Mucosa of gallbladder (tissue), 1 donor: ENCODE measurements around the gene PILRA. TPM values are rescaled to one million over a fixed set of nuclear protein-coding genes. Genes with fewer than 3 reads are reported as not detected.

Experiments used
- DNase-seq: peaks from one replicate; pipeline ENCODE4 v3.0.0-alpha.2; 2020; ENCODE audit warnings: low spot score
- total RNA-seq: library from RNA; stranded (reverse); gene quantifications from one replicate; pipeline ENCODE4 v1.2.1, GENCODE V29; 2021
- donor health status: DM: no; HTN: no; CAD: no.

PILRA gene
- total RNA-seq, 1 donor from 2014 or later: 8.0 TPM

DNA sequence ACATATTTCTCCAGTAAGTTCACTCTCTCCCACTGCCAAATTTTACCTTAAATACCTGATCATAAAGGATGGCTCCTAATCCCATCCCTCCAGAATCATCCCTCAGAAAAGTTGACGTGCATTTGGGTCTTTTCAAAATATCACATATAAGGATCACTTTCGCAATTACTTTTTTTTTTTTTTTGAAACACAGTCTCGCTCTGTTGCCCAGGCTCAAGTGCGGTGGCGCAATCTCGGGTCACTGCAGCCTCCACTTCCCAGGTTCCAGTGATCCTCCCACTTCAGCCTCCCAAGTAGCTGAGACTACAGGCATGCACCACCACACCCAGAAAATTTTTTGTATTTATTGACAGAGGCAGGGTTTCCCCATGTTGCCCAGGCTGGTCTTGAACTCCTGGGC lies 37.8 kb downstream of the PILRA start:
- no peak for DNase-seq

DNA sequence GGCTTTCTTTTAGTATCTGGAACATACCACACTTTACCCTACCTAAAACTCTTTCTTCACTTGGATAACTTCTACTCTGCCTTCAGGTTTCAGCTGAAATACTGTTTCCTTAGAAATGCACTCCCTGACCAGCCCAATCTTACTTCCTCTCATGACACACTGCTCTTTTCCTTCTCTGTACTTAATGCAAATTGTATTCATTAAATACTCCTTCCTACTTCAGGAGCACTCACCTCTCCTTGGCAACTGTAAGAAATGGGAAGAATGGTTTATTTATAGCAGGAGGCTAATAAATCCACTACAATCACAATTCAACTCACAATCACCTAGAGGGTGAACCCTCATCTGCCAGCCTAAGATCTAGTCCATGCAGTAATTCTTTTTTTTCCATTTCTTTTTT lies 40.1 kb downstream of the PILRA start:
- no peak for DNase-seq

DNA sequence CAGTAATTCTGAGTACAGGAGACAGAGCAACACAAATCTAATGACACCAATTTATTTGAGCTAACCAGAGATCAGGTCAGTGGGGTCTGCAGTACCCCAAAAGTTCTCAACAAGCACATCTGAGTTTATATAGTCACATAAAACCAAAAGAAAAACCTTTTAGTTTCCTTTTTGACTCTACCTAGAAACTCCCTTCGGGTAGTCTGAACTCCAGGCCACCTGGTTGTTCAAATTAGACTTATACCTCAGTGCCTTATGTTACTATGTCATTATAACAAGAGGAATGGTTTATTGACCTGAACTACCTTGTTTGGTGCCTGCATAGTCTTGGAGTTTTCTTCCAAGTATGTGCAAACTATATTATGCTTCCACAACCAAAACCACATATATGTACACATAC lies 40.6 kb downstream of the PILRA start:
- DNase-seq: no peak

DNA sequence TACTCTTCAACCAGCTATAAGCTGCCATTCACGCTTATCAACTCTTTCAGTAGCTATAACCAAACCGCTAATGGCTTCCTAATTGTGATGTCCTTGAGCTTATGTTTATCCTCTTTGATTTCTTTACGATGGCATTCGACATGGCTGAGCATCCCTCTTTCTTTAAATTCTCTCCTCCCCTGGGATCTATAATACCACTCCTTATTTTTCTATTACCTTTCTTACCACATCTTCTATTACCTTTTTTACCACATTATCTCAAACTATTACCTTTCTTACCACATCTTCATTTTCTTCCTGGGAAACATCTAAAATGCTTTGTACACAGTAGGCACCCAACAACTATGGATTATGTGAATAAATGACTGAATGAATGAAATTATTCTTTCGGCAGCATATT lies 42.2 kb downstream of the PILRA start:
- DNase-seq: no peak

DNA sequence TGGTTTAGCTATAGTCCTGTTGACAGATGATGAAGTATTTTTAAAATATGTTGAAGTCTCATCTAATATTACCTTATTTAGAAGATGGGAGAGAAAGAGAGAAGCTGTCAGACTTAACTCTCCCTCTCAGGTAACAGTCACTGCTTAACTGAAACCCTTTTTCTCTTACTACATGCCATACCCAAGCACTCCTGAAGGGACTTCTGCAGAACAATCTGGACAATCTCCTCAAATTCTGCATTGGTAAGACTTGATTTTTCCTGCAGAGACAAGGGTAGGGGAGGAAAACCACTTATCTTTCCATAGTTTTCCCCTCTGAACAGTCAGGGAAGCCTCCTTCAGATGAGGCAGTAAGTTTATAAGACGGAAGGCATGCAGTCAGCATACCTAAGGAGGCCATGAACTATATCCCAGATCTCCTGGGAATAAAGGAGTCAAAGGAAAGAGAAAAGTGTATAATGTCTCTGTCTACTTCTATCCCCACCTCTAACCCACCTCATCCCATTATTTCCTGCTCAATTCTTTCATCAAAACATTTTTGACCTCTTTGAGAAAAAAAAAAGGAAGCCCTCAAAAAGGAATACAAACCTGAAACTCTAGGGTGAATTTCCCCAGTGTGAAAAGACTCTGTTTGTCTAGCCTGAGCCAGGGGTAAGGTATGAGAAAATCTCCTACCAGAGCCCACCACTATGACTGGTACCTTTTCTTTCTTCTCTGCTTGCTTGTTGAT lies 45.8 kb downstream of the PILRA start:
- no peak for DNase-seq

DNA sequence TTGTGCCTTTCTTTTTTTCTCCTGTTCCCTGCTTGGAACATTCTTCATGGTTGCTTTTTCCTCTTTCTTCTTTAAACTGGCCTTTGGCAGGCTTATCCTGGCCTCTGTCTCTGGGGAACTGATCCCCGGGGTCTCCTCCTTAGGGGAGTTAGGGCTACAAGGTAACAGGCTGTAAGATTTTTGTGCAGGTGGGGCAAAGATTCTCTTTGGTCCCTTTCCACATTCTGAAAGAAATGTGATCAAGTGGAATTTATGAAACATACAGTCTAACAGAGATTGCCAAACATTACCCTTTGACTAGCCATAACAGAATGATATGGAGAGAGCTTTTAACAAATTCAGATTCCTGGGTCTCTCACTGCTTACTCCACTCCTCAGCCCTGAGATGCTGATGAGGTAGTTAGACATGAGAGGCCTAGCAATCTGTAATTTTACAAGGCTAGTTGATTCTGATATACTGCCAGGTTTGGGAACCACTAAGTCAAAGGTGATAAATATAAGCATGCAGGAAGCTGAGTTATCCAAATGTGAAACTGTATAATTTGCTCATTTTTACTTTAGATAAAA lies 46.5 kb downstream of the PILRA start:
- no peak for DNase-seq

DNA sequence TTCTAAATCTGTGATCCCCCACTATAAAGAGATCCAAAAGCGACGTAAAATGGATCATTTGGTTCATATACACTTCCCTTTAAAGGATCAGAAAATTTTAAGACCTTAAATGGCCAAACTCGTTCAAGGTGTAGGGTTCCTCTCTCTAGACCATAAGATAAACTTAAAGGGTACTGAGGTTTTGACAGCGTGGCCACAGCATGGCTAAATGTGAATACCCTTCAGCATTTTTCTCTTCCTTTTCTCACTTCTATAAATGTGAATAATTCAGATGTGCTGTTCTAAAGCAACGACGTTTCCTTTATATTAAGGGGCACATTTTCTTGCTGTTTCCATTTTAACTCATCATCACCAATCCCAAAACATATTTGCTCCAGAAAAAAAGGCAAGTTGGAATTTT lies 50.0 kb downstream of the PILRA start:
- DNase-seq: no peak

DNA sequence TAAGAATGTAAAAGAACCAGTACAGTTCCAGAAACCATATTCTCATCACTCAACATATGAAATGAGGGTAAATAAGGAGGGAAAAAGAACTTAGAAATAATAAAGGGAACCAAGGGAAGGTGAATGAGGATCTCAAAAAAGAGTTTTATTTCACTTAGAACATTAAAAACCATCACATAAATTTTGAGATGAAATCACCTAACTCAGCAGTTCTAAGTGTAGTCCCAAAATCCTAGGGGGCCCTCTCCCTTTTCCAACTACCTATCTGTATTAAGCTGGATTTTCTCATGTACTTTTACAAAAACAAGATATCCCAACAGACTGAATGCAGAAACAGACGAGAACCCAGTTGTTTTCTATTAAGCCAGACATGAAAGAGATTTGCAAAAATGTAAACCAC lies 52.1 kb downstream of the PILRA start:
- DNase-seq: no peak

DNA sequence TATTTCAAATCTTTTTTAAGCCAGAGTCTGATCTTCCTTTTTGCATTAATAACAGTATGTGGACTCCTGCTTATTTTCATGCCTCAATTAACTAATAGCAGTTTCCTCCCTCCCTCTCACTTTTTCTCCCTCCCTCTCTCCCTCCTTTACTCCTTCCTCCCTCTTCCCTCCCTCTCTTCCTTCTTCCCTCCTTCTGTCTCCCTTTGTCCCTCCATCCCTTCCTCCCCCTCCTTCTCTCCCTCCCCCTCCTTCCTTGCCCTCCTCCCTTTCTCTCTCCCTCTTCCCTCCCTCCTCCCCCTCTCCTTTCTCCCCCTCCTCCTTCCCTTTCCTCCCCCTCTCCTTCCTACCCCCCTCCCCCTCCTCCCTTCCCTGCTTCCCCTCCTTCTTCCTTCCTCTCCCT lies 53.2 kb downstream of the PILRA start:
- DNase-seq: no peak

DNA sequence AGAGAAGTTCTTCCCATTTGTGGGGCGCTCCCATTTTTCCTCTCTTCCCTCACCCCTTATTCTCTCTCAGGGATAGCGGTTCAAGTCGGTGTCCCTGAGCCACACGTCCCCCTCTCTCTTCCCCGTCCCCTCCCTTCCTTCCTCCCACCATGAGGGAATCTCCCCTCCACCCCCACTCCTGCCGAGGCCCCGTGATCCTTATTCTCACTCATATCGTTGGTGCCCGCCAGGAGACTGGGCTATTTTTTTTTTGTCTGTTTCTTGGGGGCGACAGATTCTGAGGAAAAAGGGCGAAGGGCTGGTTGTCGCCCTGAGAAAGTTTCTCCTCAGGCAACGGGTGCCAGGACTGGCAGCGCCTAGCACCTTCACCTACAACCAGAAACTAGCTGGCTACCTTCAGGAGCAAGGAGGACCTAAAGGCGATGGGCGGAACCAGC lies 54.5 kb downstream of the PILRA start:
- DNase-seq: no peak

DNA sequence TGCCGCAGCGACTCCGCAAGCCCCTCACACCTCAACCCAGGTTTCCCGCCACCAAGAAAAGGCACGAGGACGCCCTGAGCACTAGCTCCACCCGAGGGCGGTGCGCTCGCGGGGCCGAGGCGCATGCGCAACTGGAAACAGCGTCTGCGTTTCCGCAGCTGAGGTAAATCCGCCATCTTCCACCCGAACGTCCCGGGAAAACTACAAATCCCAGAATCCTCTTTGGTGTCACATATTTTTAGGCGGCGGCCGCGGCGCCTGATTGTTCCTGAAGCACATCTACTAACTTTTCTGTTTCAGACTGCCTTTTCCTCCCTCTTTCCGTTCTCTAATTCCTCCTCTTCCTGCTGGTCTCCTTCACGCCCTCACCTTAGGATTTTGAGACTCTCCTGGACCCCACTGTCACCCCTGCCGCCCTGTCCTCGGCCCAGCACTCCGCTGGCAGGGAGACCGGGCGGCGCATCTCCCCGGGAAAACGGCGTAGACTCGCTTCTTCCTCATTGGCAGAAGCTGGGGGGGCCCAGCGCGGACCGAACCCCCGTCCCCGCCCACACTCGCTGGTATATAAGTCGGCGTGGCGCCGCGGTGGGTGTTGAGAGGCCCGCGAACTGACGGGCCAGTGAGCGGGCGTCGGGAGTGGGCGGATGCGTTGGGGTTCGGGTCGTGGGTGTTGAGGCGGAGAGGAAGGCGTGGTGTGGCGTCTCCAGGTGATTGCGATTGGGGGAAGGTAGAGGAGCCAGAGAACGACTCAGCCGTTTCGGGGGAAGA lies 55.1 kb downstream of the PILRA start, which contains the start of gene ZCWPW1:
TSS of gene ZCWPW1 (minus strand) at position 505 of the 768 bp plus-strand sequence. CDS start 8,054 bp downstream, outside the sequence.
- DNase-seq: peak; percentile 96

DNA sequence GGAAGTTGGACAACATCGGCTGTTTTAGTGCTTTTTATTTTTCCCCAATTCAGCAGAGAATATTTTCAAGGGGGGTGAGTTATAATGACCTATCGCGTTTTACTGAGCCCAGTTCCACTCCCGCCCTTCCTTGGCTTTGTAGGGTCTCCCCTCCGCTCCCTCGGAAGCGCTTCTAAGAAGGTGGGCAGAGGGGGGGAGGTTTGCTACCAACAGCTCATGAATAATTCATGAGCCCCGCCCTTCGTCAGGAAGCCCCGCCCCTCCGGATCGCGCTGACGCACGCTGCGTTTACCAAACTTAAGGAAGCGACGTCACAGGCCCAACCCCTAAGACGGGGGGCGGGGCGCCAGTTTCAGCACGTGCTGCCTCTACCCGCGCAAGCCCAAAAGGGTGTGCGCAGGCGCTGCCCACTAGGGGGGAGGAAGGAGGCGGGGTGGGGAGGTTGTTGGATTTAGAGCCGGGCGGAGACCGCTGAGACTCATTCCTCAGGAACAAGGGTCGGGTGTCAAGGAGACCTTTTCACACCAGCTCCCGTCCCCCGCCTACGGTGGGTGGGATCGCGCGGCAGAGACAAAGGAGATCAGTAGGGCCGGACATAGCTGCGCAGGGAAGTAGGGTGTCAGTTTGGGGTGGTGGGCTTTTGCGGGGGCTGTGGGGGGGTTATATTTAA lies 55.8 kb downstream of the PILRA start:
- peak; percentile 100 for DNase-seq

DNA sequence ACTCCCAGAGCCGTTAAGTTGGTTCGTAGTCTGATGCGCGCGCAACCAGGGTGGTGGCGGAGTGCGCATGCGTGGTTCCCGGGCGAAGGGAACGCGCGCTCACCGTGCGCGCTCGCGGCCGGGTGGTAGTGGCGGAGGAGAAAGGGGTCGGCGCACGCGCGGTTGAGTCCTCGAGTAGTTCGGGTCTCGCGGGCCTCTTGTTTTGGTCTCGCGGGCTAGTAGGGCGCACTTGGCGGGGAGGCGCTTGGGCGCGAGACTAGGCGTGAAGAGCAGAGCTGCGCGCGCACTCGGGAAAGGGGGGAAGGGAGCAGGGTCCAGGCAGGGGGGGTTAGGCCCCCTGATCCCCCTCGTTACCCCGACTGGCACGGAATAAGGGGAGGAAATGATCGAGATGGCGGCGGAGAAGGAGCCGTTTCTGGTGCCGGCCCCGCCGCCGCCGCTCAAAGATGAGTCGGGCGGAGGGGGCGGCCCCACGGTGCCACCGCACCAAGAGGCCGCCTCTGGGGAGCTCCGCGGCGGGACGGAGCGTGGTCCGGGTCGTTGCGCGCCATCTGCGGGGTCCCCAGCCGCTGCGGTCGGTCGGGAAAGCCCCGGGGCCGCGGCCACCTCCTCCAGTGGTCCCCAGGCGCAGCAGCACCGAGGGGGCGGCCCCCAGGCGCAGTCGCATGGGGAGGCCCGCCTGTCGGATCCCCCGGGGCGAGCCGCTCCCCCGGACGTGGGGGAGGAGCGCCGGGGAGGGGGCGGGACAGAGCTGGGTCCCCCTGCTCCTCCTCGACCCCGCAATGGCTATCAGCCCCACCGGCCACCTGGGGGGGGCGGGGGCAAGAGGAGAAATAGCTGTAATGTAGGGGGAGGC lies 56.6 kb downstream of the PILRA start, which contains the start of gene MEPCE:
TSS of gene MEPCE (plus strand) at position 195 of the 856 bp plus-strand sequence. CDS start at position 383, 188 bp downstream.
- peak; percentile 96 for DNase-seq

DNA sequence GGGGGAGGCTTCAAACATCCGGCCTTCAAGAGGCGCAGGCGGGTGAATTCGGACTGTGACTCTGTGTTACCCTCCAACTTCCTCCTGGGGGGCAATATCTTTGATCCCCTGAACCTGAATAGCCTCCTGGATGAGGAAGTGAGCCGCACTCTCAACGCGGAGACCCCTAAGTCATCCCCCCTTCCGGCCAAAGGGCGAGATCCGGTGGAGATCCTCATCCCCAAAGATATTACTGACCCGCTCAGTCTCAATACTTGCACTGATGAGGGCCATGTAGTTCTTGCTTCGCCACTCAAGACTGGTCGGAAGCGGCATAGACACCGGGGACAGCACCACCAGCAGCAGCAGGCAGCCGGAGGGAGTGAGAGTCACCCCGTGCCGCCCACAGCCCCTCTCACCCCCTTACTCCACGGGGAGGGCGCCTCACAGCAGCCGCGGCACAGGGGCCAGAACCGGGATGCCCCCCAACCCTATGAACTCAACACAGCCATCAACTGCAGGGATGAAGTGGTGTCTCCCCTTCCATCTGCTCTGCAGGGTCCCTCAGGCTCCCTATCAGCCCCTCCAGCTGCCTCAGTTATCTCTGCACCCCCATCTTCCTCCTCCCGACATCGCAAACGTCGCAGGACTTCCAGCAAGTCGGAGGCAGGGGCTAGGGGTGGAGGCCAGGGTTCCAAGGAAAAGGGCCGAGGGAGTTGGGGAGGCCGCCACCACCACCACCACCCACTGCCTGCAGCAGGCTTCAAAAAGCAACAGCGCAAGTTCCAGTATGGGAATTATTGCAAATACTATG lies 57.4 kb downstream of the PILRA start:
- no peak for DNase-seq

DNA sequence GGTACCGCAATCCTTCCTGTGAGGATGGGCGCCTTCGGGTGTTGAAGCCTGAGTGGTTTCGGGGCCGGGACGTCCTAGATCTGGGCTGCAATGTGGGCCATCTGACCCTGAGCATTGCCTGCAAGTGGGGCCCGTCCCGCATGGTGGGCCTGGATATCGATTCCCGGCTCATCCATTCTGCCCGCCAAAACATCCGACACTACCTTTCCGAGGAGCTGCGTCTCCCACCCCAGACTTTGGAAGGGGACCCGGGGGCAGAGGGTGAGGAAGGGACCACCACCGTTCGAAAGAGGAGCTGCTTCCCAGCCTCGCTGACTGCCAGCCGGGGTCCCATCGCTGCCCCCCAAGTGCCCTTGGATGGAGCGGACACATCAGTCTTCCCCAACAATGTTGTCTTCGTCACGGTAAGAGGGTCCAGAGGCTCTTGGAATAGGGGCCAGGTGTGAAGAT lies 58.0 kb downstream of the PILRA start:
- no peak for DNase-seq

DNA sequence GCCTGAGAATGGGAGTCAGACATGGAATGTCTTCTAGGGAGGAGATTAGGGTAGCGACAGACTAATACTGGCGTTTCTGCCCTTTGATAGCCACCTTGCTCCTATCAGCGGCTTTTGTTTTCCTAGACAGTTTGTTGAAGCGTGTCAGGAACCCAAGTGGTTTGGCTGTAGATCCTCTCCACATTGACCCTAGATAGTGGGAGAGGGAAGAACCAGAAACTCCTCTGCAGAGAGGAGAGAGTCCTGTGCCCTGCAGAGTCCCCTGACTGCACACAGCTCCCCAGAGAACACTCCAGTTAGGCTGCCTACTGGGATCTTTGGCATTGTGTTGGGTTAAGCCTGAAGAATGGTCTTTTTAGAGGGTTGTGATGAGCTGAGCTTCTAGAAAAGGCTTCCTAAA lies 58.8 kb downstream of the PILRA start:
- no peak for DNase-seq

DNA sequence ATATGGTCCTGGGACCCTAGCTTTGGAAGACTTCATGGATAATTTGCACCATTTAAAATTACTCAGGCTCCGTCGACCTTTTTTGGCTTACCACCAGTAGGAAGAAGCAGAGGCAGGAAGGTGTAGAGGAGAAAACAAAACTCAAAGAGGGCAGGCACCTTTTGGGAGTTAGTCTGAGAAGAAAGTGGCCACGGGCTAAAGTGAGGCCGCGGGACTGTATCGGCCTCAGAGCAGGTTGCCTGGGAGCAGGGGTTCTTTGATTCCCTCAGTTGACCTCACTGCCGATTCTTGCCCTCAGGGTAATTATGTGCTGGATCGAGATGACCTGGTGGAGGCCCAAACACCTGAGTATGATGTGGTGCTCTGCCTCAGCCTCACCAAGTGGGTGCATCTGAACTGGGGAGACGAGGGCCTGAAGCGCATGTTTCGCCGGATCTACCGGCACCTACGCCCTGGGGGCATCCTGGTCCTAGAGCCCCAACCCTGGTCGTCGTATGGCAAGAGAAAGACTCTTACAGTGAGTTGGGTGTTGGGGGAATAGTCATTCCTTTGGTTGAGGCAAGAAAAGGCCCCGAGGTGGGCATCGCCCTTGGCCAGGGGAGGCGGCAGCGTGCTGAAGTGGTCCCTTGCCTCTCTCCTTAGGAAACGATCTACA lies 59.5 kb downstream of the PILRA start:
- DNase-seq: no peak

DNA sequence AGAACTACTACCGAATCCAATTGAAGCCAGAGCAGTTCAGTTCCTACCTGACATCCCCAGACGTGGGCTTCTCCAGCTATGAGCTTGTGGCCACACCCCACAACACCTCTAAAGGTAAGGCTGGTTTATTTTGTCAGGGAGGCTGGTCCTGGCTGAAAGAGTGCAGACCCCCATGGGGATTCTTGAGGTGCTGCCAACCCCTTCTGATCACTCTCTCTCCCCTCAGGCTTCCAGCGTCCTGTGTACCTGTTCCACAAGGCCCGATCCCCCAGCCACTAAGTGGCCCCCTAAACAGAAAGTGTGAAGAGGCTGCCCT lies 59.9 kb downstream of the PILRA start:
- DNase-seq: no peak

DNA sequence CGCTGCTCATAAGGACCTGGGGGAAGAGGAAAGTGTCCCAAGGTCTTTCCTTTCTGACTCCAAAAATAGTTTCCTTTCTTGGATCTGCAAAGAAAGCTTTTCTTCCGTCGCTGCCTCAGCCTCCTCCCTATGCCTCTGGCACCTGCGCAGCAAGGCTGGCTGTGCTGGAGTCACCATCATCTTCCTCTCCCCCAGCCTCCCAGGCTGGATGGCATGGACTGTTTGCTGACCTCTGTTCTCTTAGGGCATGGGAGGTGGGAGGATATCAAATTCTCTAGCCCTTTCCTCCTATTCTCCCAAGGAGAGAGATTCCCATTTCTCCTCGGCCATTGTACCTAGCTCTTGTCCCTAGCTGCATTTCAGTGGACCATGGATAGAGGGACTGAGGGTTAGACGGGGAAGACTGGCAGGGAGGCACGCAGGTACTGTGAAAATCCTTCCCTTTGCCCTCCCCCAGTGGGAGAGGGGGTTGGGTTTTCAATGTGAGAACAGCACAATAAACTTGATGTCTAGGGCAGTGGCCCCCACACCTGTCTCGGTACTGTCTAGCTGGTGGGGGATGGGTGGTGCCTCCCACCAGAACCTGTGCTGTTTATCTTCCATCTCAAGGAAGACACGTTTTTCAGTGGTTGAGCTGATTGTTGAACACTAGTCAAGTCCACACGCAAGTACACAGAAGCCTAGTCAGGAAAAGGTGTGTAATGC lies 60.5 kb downstream of the PILRA start:
- DNase-seq: no peak
